T47D (cell line): ENCODE results near the gene ATP11A.
A peak's percentile ranks its signal among the peaks of the same experiment; 100 is the strongest.

Experiments used
- DNase-seq, 2 experiments: peaks; one replicate each; pipeline versions ENCODE4 v3.0.0 to v3.0.0-alpha.2; 2011 to 2012; ENCODE audit warnings: low read depth in 1 of 2, low spot score in 1 of 2
- JUND ChIP-seq: IDR thresholded peaks from 2 replicates; pipeline ENCODE4 v1.6.1; 2012; ENCODE audit warnings: low read depth
- in situ Hi-C: cut with HindIII; loops from 2 replicates; pipeline ENCODE4 v1.10.0; 2016; ENCODE audit warnings: low sequenced_read_pairs, low pct_unique_long_range_greater_than_20kb

ATP11A gene

DNA sequence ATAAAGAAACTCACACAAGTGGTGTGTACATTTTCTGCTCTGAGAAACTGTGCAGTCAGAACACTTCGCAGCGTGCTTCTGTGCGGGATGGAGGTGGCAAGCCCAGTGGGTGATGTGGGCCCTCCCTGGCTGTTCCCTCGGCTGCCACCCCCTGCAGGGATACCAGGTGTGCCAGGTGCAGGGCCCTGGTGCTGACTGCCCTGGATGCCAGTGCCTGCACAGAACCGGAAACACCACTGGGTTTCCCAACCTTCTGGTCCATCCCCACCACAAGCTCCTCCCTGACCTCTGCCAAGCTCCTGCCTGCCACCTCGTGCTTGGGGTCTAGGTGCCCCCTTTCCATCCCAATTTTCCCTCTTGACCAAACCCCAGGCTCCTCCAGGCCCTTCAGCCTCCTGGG is 197.3 kb downstream of the ATP11A start:
- in situ Hi-C loops = no loop called here
- no peak for DNase-seq
- no peak for TF ChIP-seq JUND

DNA sequence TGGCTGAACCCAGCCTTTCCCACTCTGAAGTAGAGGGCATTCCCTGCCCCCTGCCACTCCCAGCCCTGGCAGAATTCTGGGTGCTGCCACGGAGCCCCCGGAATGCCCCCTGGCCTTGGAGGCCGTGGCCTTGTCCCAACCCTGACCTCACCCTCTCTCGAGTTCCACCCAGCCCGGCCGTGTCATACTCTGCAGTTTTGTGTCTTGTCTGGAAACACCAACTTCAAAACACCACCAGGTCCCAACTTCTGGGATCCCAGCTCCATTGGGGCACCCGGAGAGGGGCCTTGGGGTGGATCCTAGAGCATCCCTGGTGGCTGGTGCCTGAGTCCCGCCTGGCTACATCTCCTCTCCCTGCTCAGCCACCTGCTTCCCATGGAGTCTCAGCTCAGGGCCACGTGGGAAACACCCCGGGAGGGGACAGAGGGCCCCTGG is 197.7 kb downstream of the ATP11A start:
- in situ Hi-C loops = no loop called here
- TF ChIP-seq JUND = no peak

DNA sequence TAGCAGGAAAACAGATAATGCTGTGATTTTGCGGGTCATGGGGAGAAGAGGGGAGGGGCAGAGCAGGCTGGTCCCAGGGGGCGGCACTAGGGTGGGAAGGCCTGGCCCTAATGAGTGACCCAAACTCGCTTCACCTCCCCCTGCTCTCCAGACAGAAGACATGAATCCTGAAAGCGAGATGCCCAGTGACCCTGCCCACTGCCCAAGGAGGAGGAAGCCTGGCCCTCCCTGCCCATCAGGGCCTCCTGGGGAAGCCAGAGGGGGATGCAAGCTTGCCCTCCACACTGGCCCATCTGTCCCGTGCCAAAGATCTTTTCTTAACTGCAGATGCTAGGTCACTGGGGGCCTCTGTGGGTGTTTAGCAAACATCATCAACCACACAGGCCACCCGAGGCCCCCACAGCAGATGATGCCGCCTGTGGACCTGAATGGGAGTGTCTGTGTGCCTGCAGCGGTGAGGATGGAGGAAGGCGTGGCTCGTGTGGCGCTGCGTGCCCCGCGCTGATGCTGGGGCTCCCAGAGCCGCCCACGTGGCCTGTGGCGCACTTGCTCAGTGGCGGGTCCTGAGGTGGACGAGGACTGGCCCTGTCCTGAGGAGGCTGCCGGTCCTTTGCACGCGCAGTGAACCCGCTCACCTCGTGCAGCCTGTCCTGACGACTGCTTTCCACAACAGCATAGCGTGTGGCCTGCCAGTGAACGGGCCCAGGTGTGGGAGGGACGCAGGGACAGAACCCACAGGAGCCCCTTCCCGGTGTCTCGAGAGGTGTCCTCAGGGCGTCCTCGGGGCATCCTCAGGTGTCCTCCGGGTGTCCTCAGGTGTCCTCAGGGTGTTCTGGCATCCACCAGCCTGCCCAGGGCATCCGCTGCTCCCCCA is 198.6 kb downstream of the ATP11A start:
- in situ Hi-C loops = no loop called here
- no peak for DNase-seq
- no peak for TF ChIP-seq JUND

More for the DNA sequence above, 197.7 kb downstream of the ATP11A start:
- no peak for DNase-seq

DNA sequence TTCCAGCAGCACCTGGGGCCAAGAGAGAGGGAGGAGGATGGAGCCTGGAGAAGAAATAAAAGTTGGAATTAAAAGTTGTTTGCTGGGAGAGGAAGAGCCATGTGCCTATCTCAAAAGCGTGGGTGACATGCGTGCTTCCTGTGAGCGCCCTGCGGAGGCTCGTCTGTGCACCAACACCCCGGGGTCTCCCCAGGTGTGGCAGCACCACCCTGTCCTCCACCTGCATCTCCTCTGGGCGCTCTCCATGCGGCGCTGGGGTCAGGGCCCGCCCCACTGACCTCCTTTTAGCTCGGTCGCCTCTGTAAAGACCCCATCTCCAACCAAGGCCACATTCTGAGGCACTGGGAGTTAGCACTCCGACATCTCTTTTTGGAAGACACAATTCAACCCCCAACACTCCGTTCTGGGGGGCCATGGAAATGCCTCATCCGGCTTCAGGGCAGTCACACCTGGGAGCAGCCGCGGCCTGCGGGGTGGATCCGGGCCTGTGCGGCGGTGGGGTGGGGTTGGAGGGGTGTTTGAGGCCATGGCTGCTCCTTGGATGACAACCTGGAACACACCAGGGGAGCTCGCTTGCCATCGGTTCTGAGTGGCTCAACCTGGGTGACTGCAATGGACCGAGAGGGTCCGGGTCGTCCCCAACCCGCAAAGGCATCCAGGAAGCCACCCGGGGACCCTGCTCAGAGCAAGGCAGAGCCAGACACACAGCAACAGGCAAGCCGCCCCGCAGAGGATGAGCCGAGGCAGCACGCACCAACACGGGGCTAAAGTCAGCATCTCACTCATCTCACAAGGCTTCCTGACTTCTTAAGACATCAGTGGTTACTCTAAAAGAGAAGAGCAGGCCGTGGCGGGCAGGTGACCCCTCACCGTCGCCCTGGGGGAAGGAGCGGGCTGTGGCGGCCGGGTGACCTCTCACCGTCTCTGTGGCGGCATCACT is 199.8 kb downstream of the ATP11A start:
- DNase-seq = no peak
- in situ Hi-C loops = no loop called here
- no peak for TF ChIP-seq JUND

DNA sequence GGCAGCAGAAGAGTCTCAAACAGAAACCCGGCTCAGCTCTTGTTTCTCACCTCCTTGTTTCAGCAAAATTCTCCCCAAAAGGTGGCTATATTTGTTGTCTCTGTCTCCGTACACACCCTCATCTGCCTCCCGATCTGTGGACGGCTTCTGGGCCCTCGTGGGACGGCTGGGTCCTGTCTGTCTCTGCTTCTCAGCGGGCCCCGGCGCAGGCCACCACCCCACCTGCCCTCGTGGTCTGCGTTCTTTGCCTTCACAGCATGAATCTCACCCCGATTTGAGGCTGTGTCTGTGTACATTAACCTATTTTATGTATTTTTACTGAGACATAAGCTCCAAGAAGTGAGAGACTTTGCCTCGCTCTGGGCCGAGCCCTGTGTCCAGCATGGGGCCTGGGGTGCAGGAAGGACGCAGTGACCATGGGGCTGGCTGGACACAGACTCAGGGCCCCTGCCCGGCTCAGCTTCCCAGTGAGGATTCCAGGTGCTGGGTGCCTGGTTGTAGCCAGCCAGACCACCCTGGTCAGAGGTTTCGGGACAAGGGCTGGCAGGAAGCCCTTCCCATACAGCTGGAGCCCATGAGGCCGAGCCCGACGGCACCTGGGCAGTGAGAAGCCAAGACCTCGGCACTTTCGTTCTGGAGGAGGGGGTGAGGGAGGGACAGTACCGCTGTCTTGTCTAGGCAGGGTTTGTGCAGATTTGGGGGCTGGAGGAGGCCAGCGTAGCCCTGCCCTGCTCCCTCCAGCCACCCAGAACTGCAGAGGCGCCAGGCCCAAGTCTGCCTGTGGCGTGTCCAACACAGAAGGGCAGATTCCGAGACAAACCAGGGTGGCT is 200.7 kb downstream of the ATP11A start:
- TF ChIP-seq JUND = no peak
- no peak for DNase-seq
- in situ Hi-C loops = no loop called here

DNA sequence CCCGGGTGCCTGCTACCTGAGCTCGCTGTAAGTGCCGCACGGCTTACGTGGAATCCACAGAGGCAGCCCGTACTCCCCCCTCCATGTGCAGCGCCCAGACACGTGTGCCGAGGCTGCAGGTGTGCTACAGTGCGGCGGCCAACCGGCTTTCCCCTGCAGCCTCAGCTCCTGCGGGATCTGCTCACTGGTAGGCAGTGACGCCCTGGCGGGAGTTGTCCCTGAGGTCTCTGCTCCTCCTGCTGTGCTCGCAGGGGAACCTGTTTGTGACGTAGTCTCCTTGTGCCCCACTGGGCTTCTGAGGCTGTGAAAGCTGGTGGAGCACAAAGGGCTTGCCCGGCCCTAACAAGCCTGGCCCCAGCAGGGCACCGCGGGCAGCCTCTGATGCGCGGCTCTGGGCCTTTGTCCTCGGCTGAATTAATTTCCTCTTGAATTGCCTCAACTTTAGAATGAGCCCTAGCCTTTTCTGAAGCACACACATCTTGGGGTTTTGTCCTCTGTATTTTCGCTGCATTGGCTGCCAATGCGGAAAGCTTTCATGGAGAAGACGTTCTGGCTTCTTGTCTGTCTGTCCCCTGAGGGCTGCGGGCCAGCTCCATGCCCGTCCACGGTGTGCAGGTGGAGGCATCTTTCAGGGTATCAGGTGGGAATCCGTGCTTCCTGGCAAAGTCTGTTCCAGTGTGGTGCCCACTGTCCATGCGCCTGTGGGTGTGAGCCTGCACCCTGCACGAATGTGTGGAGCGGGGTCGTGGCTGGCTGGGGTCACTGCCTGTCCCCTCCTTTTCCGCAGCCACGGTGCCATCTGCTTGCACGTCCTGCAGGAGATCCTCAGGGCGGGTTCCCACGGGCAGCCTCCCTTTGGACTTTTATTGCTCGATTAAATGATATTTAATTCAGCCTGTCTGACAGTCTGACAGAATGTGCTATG is 201.9 kb downstream of the ATP11A start:
- TF ChIP-seq JUND = no peak
- in situ Hi-C loops = no loop called here
- DNase-seq = no peak

DNA sequence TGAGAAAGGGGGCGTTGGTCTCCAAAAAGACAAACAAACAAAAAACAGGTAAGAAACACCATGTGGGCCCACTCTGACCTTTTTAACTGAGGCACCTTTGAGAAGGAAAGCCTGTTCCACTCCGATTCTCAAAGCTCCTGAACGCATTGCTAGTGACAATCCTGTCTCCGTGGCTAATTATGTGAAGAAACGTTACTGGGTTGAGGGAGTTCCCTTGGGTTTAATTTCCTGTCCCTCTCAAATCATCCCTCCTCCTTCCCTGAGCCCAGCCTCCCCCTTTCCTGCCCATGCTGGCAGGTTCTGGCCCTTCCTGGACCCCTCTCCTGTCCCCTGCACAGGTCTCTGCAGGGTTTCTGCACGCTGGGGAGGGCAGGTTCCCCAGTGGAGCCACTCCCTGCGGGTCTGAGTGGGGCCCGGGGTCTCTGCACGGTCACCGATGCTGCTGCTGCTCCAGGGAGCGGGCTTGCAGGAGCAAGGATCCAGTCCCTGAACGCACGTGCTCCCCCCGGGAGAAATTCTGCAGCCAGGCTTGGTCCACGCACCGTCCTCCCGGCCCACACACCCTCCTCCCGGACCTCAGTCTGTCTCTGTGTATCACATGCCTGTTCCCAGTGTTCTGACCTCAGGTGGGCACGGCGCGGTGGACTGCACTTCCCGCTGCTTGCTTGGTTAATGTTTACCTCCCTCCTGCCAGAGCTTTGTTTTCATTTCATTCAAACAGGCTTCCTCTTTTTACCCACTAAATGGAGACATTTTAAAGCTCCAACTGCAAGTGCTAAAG is 202.8 kb downstream of the ATP11A start:
- in situ Hi-C loops = no loop called here
- TF ChIP-seq JUND = no peak
- no peak for DNase-seq

DNA sequence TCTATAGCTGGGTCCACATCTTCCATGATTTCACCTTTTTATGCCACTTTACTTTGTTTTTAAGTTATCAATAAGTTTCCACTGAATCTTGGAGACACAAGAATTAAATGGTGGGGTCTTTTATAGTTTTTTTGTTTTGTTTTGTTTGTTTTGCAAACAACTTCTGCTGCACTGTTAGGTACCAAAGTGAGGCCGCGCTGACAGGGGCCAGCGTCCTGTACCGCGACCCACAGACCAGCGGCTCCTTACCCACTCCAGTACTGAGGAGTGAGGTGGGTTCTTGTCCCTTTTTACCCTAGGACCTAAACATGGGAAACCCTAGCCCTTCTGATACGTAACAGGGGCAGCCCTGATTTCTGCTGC is 203.3 kb downstream of the ATP11A start:
- TF ChIP-seq JUND = no peak
- DNase-seq = no peak
- in situ Hi-C loops = no loop called here

DNA sequence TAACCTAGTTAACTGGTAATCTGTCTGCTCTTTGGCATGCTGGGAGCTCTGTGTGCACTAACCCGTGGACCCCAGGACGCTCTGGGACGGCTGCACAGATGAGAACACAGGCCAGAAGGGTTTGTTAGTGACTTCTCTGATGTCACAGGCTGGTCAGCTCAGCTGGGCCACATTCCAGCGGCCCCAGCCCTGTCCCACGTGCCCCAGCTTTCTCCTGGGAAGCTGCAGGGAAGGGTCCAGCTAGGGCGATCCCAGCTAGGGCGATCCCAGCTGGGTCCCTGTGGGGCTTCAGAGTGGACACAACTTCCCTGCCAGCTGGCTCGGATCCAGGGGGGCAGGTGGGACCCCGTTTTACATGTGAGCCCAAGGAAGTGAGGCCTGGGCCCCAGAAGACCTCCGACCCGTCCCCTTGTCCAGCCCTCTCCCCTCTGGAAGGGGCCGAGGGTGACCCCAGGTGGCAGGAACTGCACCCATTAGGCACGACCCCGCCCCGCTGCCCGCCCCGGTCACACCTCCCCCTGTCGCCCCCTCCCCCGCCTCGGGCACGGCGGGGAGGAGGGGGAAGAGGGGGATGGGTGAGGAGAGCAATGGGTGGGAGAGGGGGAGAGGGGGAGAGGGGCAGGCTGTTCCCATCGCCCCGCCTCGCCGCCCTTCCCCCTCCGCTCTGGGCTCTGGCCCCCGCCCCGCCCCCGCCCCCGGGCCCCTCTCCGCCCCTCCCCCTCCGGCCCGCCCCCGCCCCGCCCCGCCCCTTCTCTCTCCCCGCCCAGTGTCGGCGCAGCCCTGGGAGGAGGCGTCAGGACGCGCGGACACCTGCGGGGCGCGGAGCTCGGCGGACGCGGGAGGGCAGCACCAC is 204.0 kb downstream of the ATP11A start:
- TF ChIP-seq JUND = no peak
- peak; percentile 85 for DNase-seq
- in situ Hi-C loops = no loop called here

DNA sequence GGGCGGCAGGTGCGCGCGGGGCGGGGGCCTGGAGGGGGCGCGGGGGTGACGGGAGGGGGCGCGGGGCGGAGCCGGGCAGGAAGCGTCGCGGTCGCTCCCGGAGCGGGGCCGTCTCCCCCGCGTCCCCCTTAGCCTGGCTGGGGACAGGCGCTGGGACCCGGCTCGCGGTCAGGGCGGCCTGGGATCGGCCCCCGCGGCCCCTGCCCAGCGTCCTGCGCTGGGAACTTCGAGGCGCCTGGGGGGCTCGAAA is 204.5 kb downstream of the ATP11A start:
- in situ Hi-C loops = no loop called here
- TF ChIP-seq JUND = no peak
- DNase-seq = no peak
